H1 (cell line): ENCODE results near the gene COX5B. TPM values are rescaled to one million over a fixed set of nuclear protein-coding genes. Genes with fewer than 3 reads are reported as not detected.
A peak's percentile ranks its signal among the peaks of the same experiment; 100 is the strongest.

ENCODE experiments used
- CTCF ChIA-PET: fragments of 300-600 bp; sonication (Branson Sonifier 250); formaldehyde crosslinking; loops from one replicate; lab custom pipeline; 2021; ENCODE audit not compliant: partially characterized antibody; lab: Charles Lee
- POLR2A ChIA-PET: fragments of 300-600 bp; sonication (Branson Sonifier 250); formaldehyde crosslinking; loops from one replicate; lab custom pipeline; 2021; ENCODE audit warnings: inconsistent platforms; ENCODE audit not compliant: partially characterized antibody; lab: Charles Lee
- DNase-seq, 2 experiments: peaks; one replicate each; pipeline versions ENCODE4 v3.0.0 to v3.0.0-alpha.2; 2010 to 2022; ENCODE audit warnings: low spot score in 2 of 2, low read depth in 1 of 2, mixed read lengths in 1 of 2
- FAIRE-seq: peaks from 2 replicates; lab custom pipeline; 2011; peaks lifted over from hg19 to GRCh38; lab: Jason Lieb, UNC
- H2AFZ ChIP-seq: 2 replicates; pipeline ENCODE4 v1.8.1; 2012; ENCODE audit warnings: low read length, inconsistent platforms
- H2AK5ac ChIP-seq: 2 replicates; pipeline ENCODE4 v1.6.1; 2013; ENCODE audit warnings: low read depth, low read length
- H2BK120ac ChIP-seq: replicated peaks from 2 replicates; pipeline ENCODE3; 2013; ENCODE audit warnings: low read depth, low read length, inconsistent platforms
- H2BK12ac ChIP-seq: 2 replicates; pipeline ENCODE4 v1.6.1; 2013; ENCODE audit warnings: low read depth, low read length
- H2BK15ac ChIP-seq: 2 replicates; pipeline ENCODE4 v1.6.1; 2013; ENCODE audit warnings: low read length
- H2BK20ac ChIP-seq: 2 replicates; pipeline ENCODE4 v1.6.1; 2013; ENCODE audit warnings: low read length
- H2BK5ac ChIP-seq: 2 replicates; pipeline ENCODE4 v1.6.1; 2013; ENCODE audit warnings: low read depth, low read length
- H3K14ac ChIP-seq: 2 replicates; pipeline ENCODE4 v1.6.1; 2013; ENCODE audit warnings: inconsistent platforms; ENCODE audit not compliant: insufficient read length
- H3K18ac ChIP-seq: 2 replicates; pipeline ENCODE4 v1.6.1; 2013; ENCODE audit warnings: low read length; ENCODE audit errors: extremely low read depth
- H3K23ac ChIP-seq: 2 replicates; pipeline ENCODE4 v1.6.1; 2013; ENCODE audit warnings: inconsistent platforms; ENCODE audit not compliant: insufficient read length
- H3K23me2 ChIP-seq: 2 replicates; pipeline ENCODE4 v1.6.1; 2013; ENCODE audit warnings: low read depth, low read length
- H3K27ac ChIP-seq: 2 replicates; pipeline ENCODE4 v1.6.1; 2011; ENCODE audit warnings: low read depth, low read length, inconsistent platforms
- H3K27me3 ChIP-seq, 4 experiments: replicated peaks in 1 of 4; 1 replicate in 1 of 4; 2 replicates in 3 of 4; pipeline versions ENCODE4 v1.6.1 to v1.8.1; 2011 to 2013; ENCODE audit warnings: low read length in 3 of 4, mild to moderate bottlenecking in 3 of 4, inconsistent platforms in 2 of 4, mixed read lengths in 2 of 4, moderate library complexity in 1 of 4; ENCODE audit not compliant: control insufficient read depth in 3 of 4, insufficient read depth in 3 of 4; ENCODE audit errors: extremely low read depth in 1 of 4
- H3K36me3 ChIP-seq, 4 experiments: 2 replicates each; pipeline versions ENCODE4 v1.6.1 to v1.8.1; 2011 to 2013; ENCODE audit warnings: mild to moderate bottlenecking in 4 of 4, low read length in 3 of 4, moderate library complexity in 2 of 4, control low read depth in 1 of 4, inconsistent platforms in 1 of 4; ENCODE audit not compliant: insufficient read depth in 4 of 4, control insufficient read depth in 2 of 4
- H3K4ac ChIP-seq: replicated peaks from 2 replicates; pipeline ENCODE3; 2013; ENCODE audit warnings: low read length, low read depth, mixed read lengths, inconsistent platforms; ENCODE audit not compliant: insufficient read length
- H3K4me1 ChIP-seq, 4 experiments: replicated peaks in 1 of 4; 1 replicate in 1 of 4; 2 replicates in 3 of 4; pipeline versions ENCODE4 v1.6.1 to v1.8.1; 2011 to 2013; ENCODE audit warnings: low read length in 3 of 4, inconsistent platforms in 2 of 4, mixed read lengths in 1 of 4; ENCODE audit not compliant: insufficient read depth in 4 of 4, control insufficient read depth in 3 of 4
- H3K4me2 ChIP-seq, 2 experiments: 2 replicates each; pipeline versions ENCODE4 v1.6.1 to v1.8.1; 2011 to 2013; ENCODE audit warnings: low read depth in 2 of 2, low read length in 2 of 2, control low read depth in 1 of 2, inconsistent platforms in 1 of 2, mild to moderate bottlenecking in 1 of 2; ENCODE audit not compliant: insufficient read depth in 1 of 2
- H3K4me3 ChIP-seq, 4 experiments: fragments of 200-600, 300-600 bp in 1 of 4; sonication (generic), shearing (Covaris generic), sonication (Bioruptor Twin) in 1 of 4; 2 replicates each; pipeline versions ENCODE4 v1.5.1 to v1.8.1; 2011 to 2016; ENCODE audit warnings: low read length in 4 of 4, low read depth in 3 of 4, control low read depth in 2 of 4, inconsistent platforms in 2 of 4, mild to moderate bottlenecking in 2 of 4, mixed read lengths in 1 of 4, moderate library complexity in 1 of 4; ENCODE audit not compliant: insufficient read depth in 2 of 4; ENCODE audit errors: extremely low read depth in 1 of 4
- H3K56ac ChIP-seq: replicated peaks from 2 replicates; pipeline ENCODE3; 2013; ENCODE audit warnings: low read depth, mild to moderate bottlenecking, mixed read lengths, low read length, inconsistent platforms; ENCODE audit not compliant: insufficient read length
- H3K79me1 ChIP-seq: 2 replicates; pipeline ENCODE4 v1.6.1; 2013; ENCODE audit warnings: low read depth, low read length, control low read depth
- H3K79me2 ChIP-seq, 2 experiments: 2 replicates each; pipeline versions ENCODE4 v1.6.1 to v1.8.1; 2012 to 2013; ENCODE audit warnings: low read length in 2 of 2, mild to moderate bottlenecking in 2 of 2, inconsistent platforms in 1 of 2; ENCODE audit not compliant: insufficient read depth in 2 of 2, control insufficient read depth in 1 of 2
- H3K9ac ChIP-seq, 4 experiments: replicated peaks in 1 of 4; 1 replicate in 1 of 4; 2 replicates in 3 of 4; pipeline versions ENCODE4 v1.6.1 to v1.8.1; 2011 to 2013; ENCODE audit warnings: low read depth in 3 of 4, low read length in 3 of 4, control low read depth in 2 of 4, mild to moderate bottlenecking in 2 of 4, moderate library complexity in 2 of 4, inconsistent platforms in 1 of 4; ENCODE audit errors: extremely low read depth in 1 of 4
- H3K9me3 ChIP-seq, 2 experiments: 2 replicates each; pipeline versions ENCODE4 v1.6.1 to v1.8.1; 2012 to 2013; ENCODE audit warnings: mild to moderate bottlenecking in 2 of 2, moderate library complexity in 2 of 2, control low read depth in 1 of 2, inconsistent platforms in 1 of 2, low read depth in 1 of 2, low read length in 1 of 2, mixed read lengths in 1 of 2; ENCODE audit not compliant: insufficient read depth in 2 of 2
- H4K20me1 ChIP-seq, 2 experiments: replicated peaks in 1 of 2; 2 replicates each; pipeline versions ENCODE3 to v1.8.1; 2011 to 2013; ENCODE audit warnings: inconsistent platforms in 2 of 2, low read length in 2 of 2, mild to moderate bottlenecking in 1 of 2; ENCODE audit not compliant: insufficient read depth in 2 of 2, control insufficient read depth in 1 of 2
- H4K5ac ChIP-seq: 2 replicates; pipeline ENCODE4 v1.6.1; 2013; ENCODE audit warnings: low read length, low read depth, mixed read lengths, inconsistent platforms; ENCODE audit not compliant: insufficient read length
- H4K8ac ChIP-seq: 2 replicates; pipeline ENCODE4 v1.8.0; 2013; ENCODE audit warnings: mild to moderate bottlenecking, moderate library complexity, low read length, inconsistent platforms; ENCODE audit not compliant: insufficient read depth; ENCODE audit errors: extremely low read depth
- H4K91ac ChIP-seq: replicated peaks from 2 replicates; pipeline ENCODE3; 2013; ENCODE audit warnings: low read length, mixed read lengths, inconsistent platforms; ENCODE audit not compliant: insufficient read length
- EGR1 ChIP-seq: IDR thresholded peaks from 2 replicates; pipeline ENCODE4 v1.6.1; 2011; ENCODE audit warnings: low read depth, low read length, borderline replicate concordance
- HDAC6 ChIP-seq: IDR thresholded peaks from one replicate; pipeline ENCODE4 v1.7.1; 2012; ENCODE audit warnings: low read depth, mild to moderate bottlenecking, inconsistent platforms, low read length, moderate library complexity
- KDM4A ChIP-seq: IDR thresholded peaks from one replicate; pipeline ENCODE4 v1.7.1; 2012; ENCODE audit warnings: low read depth, mild to moderate bottlenecking, moderate library complexity, low read length, inconsistent platforms; ENCODE audit not compliant: severe bottlenecking
- PHF8 ChIP-seq: fragments of 200-600 bp; sonication (generic); conservative IDR thresholded peaks from 2 replicates; pipeline ENCODE4 v1.7.1; 2012; ENCODE audit warnings: low read depth, mild to moderate bottlenecking, inconsistent platforms, low read length, moderate library complexity
- SIN3A ChIP-seq, 2 experiments: IDR thresholded peaks in 1 of 2; conservative IDR thresholded peaks in 1 of 2; 2 replicates each; pipeline ENCODE4 v1.6.1; 2011 to 2012; ENCODE audit warnings: low read length in 2 of 2, improper control_type of control experiment in 1 of 2, low read depth in 1 of 2, mild to moderate bottlenecking in 1 of 2
- TBP ChIP-seq: IDR thresholded peaks from 2 replicates; pipeline ENCODE4 v1.6.1; 2011; ENCODE audit warnings: low read depth, low read length, improper control_type of control experiment
- WGBS, 2 experiments: shearing (Covaris generic) in 1 of 2; methylation state at CpG; one replicate each; pipeline versions ENCODE4 v1.1.6 to v1.1.7; 2013 to 2015; ENCODE audit warnings: low lambda C conversion rate in 2 of 2, mixed read lengths in 2 of 2, inconsistent platforms in 1 of 2, low coverage in 1 of 2, missing lambda C conversion rate in 1 of 2; ENCODE audit not compliant: insufficient replicate concordance in 2 of 2, insufficient coverage in 1 of 2, insufficient read length in 1 of 2; ENCODE audit errors: extremely low coverage in 1 of 2, missing lambda C conversion rate in 1 of 2; 5-methylcytosine and 5-hydroxymethylcytosine counted together
- polyA plus RNA-seq, 7 experiments: library from polyadenylated mRNA; depleted of rRNA in 3 of 7; stranded (reverse) in 5 of 7; unstranded in 2 of 7; fragments of >200 nt in 5 of 7; fragments of 200-250 nt in 2 of 7; gene quantifications; 1 replicate in 5 of 7; 2 replicates in 1 of 7; 4 replicates in 1 of 7; pipeline versions ENCODE4 v1.2.1 to v1.2.3, GENCODE V29; 2011 to 2013; ENCODE audit warnings: missing spikeins in 2 of 7, mixed read lengths in 2 of 7
- total RNA-seq: library from RNA; stranded (reverse); fragmentation: NEBNext Ultra II Directional; extraction: Animal tissue kit (Norgen Biotek cat#: 25700); gene quantifications from 2 replicates; pipeline ENCODE4 v1.2.1, GENCODE V29; 2021

Gene COX5B
- total and polyA plus RNA-seq, 2 of the 8 experiments (the other 6 are each of a cell fraction or from before 2014, with no cell fraction given), result 233 to 468 TPM

DNA sequence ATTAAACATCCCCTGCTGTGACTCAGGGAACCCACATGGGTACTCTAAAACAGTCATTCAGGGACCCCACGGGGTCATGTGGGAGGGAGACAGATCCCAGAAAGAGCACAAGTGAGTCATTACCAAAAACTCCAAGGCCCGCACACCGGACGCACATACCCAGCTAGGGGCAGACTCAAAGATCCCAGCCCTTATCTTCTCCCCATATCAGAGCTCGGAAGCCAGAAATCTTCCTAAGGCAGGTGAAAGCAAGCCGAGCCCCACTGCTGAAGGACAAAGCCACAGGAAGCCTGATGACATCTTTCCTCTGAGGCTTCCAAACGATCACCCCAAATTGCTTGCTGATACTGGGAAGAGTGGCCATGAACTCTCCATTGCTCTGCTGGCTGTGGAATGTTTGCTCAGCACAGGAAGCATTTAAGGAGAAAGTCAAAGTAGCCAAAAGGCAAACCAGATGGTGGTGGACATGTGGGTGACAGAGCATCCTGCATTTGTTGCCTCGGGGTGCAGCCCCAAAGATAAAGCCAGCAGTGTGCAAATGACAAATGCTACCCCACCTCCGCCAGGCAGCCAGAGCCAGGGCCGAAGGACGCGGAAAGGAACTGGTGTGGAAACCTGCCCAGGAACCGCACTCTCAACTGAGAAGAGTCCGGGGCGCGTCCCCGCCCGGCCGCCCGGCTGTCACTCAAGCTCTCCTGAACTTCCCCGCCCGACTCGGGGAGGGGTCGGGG is 17.2 kb downstream of the COX5B start:
- Histone ChIP-seq H2AK5ac (no peak overlapping the region), H2BK120ac (no peak overlapping the region), H2BK20ac (no peak overlapping the region), H3K79me2 (peaks cover 0 to 25% of the 10 kb centered on the region in 2 experiments; a peak in 2 of 4 replicates), H3K27ac (peak overlapping the region; percentile 87), H3K23ac (no peak overlapping the region), H3K56ac (no peak overlapping the region), H4K20me1 (peaks cover 0 to 13% of the 10 kb centered on the region in 2 experiments), H4K91ac (peak overlapping the region; percentile 0), H3K9ac (peak overlapping the region; percentile 63 to 94 (median 72)), H3K4me3 (peak overlapping the region; percentile 76 to 82 (median 79)), H4K5ac (no peak overlapping the region), H2AFZ (no peak overlapping the region), H2BK15ac (no peak overlapping the region), H3K4me2 (peak overlapping the region; percentile 94 to 95), H2BK12ac (no peak overlapping the region), H3K79me1 (peaks cover 8% of the 10 kb centered on the region), H3K14ac (no peak overlapping the region), H3K4ac (peak overlapping the region; percentile 2), H3K36me3 (peaks cover 0 to 10% (median 5%) of the 10 kb centered on the region in 4 experiments; a peak in 4 of 8 replicates), H3K27me3 (no peaks in the 10 kb centered on the region), H3K4me1 (peaks cover 0 to 9% (median 7%) of the 10 kb centered on the region in 4 experiments; a peak in 4 of 7 replicates), H3K18ac (no peak overlapping the region), H3K23me2 (peaks cover 7% of the 10 kb centered on the region), H4K8ac (no peak overlapping the region), H3K9me3 (no peaks in the 10 kb centered on the region), H2BK5ac (peak overlapping the region; percentile 16; the same call in 1 of the 2 replicates)
- DNase-seq (peak; percentile 43 to 74), FAIRE-seq (no peak)
- TF ChIP-seq HDAC6 (no peak), TBP (0 out of 2 replicates have a peak, but pooled peaks have one; percentile 27), PHF8 (no peak), SIN3A (conservative IDR thresholded peaks at IDR 0.05 in 1 of 2, IDR thresholded peaks at IDR 0.05 in 1 of 2; ENCODE audit: low read depth in 1 of 2, low read length in 2 of 2) (peak in 1 of 2 experiments; percentile 16; a peak in 1 of 4 replicates), KDM4A (peak; percentile 18), EGR1 (no peak)
- ChIA-PET CTCF (interaction anchor here (0.9 to 8.2 kb wide), 9 partner anchors 10 to 1595 kb away, joined by 3 to 132 read pairs (median 14); partner anchors contain the start of gene COX5B), POLR2A (interaction anchor here (1.2 to 7.9 kb wide), 8 partner anchors 11 to 74 kb away, joined by 3 to 102 read pairs (median 4); partner anchors contain the start of gene COX5B)
- 13% methylated on average over 22 of the region's 24 CpGs; no CpG with 5 or more reads in 1 of the 2 experiments for WGBS, 2 experiments
